NCI-H1048 (cell line): ENCODE data around the gene PVR.
"Not testable (repeated sequence)": the region's sequence is repeated elsewhere in the genome, so short reads cannot be mapped to it uniquely, and the experiment has no call there.

ENCODE experiments used
- DNase-seq: peaks from one replicate; lab custom pipeline; 2025; lab: John Stamatoyannopoulos, UW

PVR gene, protein sequence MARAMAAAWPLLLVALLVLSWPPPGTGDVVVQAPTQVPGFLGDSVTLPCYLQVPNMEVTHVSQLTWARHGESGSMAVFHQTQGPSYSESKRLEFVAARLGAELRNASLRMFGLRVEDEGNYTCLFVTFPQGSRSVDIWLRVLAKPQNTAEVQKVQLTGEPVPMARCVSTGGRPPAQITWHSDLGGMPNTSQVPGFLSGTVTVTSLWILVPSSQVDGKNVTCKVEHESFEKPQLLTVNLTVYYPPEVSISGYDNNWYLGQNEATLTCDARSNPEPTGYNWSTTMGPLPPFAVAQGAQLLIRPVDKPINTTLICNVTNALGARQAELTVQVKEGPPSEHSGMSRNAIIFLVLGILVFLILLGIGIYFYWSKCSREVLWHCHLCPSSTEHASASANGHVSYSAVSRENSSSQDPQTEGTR

GRCh38 chr19:44643605-44644401 is at the start of gene PVR:
Gene PVR, plus strand, starts transcription at chr19:44643910. Its CDS starts 187 bp downstream, at chr19:44644097.
- peak; percentile 27 for DNase-seq

- no peak for DNase-seq
Measured at GRCh38 chr19:44596428-44597130, 47.1 kb upstream of the PVR start.

DNA sequence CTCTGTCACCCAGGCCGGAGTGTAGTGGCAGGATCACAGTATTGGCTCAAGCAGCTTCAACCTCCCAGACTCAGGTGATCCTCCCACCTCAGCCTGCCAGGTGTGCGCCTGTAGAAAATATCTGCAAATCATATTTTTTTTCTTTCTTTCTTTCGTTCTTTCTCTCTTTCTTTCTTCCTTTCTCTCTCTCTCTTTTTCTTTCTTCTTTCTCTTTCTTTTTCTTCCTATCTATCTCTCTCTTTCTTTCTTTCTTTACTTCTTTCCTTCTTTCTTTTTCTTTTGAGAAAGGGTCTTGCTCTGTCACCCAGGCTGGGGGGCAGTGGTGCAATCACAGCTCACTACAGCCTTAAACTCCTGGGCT is 46.6 kb upstream of the PVR start:
- DNase-seq, result no peak

DNA sequence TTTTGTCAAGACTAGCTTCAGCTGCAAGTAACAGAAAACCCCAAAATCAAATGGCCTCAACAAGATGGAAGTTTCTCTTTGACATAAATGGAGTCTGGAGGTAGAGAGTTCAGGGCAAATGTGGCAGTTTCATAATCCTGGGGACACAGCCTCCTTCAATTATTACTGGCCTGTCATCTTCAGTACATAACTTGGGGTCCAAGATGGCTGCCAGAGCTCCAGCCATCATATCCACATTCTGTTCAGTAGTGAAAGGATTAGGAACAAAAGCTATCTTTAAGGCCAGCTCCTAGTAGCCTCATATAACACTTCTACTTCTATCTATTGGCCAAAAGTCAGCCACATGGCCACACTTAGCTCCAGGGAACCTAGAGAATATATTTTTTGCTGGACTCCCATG is 45.4 kb upstream of the PVR start:
- DNase-seq, result no peak

GRCh38 chr19:44598880-44599279 is 44.8 kb upstream of the PVR start:
- no peak for DNase-seq

DNA sequence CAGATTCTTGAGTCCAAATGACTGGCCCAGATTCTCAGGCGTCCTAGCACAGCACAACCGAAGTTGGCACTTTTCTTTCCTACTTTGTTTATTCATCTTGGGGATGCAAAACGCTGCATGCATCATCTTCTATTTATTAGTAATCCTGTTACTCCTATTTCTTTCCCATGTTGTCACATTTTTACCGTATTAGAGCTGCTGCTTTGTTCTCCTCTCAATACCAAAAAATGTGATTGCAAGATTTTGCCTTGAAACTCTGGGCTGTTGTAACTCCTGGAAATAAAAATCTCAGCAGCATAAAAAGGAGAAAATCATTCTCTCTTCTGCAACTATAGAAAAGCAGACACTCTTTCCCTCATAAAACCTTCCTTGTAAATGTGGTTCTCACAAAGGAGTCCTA is 43.2 kb upstream of the PVR start:
- DNase-seq, result no peak

GRCh38 chr19:44602081-44602480 is 41.6 kb upstream of the PVR start:
- peak; percentile 74 for DNase-seq

GRCh38 chr19:44603201-44603945 is 40.3 kb upstream of the PVR start:
- no peak for DNase-seq

GRCh38 chr19:44604241-44604640 is 39.5 kb upstream of the PVR start:
- no peak for DNase-seq

DNA sequence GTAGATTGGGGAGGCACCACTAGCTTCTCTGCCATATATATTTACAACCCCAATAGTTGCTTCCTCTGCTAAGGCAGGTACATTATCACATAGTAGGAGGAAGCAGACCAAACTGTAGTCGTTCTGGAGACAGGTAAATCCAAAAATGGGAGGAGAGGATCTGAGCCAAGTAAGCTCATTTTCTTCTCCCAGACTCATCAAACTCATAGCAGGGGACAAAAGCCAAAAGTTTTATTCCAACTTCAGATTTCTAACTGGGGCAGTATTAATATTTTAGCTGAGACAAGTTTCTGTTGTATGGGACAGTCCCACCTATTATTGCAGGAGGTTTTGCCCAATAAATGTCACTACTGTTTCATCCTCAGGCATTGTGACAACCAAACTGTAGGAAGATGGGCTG is 38.2 kb upstream of the PVR start:
- no peak for DNase-seq

GRCh38 chr19:44607049-44607448 is 36.7 kb upstream of the PVR start:
- no peak for DNase-seq

GRCh38 chr19:44607917-44608316 is 35.8 kb upstream of the PVR start:
- no peak for DNase-seq

DNA sequence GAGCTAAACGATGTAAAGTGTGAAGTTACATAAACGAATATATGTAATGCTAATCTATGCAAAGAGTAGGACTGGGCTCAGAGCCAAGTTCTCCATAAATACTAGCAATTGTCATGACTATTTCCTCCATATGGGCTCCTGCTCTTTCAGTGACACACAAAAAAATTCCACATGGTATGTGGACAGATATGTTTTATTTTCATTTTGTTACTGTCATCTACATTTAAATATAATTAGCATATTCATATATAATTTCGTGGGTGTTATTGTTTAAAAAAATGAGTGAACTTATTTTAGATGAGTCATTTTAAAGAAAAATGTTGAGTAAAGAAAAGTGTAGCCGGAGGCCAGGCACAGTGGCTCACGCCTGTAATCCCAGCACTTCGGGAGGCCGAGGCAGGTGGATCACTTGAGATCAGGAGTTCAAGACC is 35.3 kb upstream of the PVR start:
- peak; percentile 74 for DNase-seq

- DNase-seq, result no peak
Measured at GRCh38 chr19:44609219-44609618, 34.5 kb upstream of the PVR start.

GRCh38 chr19:44610497-44610896 is 33.2 kb upstream of the PVR start:
- DNase-seq, result not testable (repeated sequence)

- no peak for DNase-seq
Measured at GRCh38 chr19:44611812-44612295, 31.9 kb upstream of the PVR start.

DNA sequence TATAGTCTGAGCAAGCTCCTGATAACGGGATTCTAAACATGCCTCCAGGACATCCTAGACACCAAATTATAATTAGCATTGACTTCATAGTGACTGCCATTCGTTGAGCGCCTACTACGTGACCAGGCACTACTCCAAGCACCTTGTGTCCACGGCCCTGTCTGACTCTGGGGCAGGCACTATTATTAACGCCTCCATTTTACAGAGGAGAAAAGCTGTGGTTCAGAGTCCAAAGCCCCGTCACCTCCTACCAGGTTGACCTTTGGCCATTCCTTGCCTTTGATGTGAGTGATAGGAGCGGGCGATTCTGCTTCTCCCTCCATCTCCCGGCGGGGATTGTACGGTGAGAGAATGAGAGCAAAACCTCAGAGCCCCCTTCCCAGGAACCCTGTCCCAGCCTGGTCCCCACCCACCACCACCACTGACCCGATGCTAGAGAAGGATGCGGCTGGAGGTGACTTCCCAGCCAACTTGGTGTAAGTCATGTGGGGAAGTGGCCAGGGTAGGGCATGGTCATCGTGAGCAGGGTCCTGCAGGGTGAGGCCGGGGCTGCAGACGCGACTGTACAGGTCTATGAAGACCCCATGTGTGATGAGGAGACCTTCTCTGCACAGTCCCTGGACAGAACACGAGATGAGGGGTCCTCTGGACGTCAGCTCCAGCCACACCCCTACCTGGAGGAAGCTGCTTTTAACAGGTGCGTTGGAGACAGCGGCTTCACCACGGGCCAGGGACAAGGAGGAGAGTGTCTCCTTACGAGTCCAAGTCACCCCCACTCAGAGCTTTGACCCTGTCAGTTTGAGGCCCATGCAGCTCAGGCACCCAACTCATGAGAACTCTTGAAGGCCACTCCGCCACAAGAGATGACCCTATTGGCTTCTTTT is 30.2 kb upstream of the PVR start, which contains the start of gene IGSF23:
Gene IGSF23, plus strand, starts transcription at position 269 of the 884 bp plus-strand sequence. Its CDS starts 83 bp downstream, at position 352.
- no peak for DNase-seq

- DNase-seq, result no peak
Measured at GRCh38 chr19:44614313-44614712, 29.4 kb upstream of the PVR start.

DNA sequence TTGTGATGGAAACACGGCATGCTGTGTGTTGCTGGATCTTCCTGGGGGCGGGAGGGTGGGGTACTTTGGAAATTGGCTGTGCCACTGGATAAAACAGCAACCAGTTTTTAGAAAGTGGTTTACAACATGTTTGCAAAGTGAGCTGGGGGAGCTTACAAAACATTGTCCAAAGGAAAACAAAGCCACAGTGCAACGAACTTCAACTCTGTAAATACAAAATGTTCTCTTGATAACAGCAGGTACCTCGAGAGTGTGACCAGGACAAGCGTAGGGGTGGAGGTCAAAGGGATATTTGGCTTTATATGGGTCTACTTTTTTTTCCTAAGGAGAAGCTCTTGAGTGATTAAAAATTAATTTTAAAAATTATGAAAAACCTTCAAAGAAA is 27.9 kb upstream of the PVR start:
- no peak for DNase-seq

- no peak for DNase-seq
Measured at GRCh38 chr19:44617110-44617880, 26.4 kb upstream of the PVR start.
